H9 (cell line): ENCODE results near the gene GIPC3. TPM values are rescaled to one million over a fixed set of nuclear protein-coding genes. Genes with fewer than 3 reads are reported as not detected.
A peak's percentile ranks its signal among the peaks of the same experiment; 100 is the strongest.

Experiments
- DNase-seq: peaks from one replicate; pipeline ENCODE4 v3.0.0-alpha.2; 2017
- H2AFZ ChIP-seq: one replicate; pipeline ENCODE4 v1.6.1; 2013; ENCODE audit warnings: mild to moderate bottlenecking, low read length, control low read depth, moderate library complexity
- H2AK5ac ChIP-seq: 2 replicates; pipeline ENCODE4 v1.6.1; 2013; ENCODE audit warnings: low read length, control low read depth, mixed read lengths; ENCODE audit not compliant: insufficient read length
- H2BK120ac ChIP-seq: one replicate; pipeline ENCODE4 v1.6.1; 2013; ENCODE audit warnings: low read depth, mild to moderate bottlenecking, low read length, control low read depth, inconsistent platforms; ENCODE audit not compliant: poor library complexity, severe bottlenecking
- H2BK12ac ChIP-seq: 2 replicates; pipeline ENCODE4 v1.6.1; 2013; ENCODE audit warnings: low read length, control low read depth, mixed read lengths, low read depth; ENCODE audit not compliant: insufficient read length
- H2BK15ac ChIP-seq: 2 replicates; pipeline ENCODE4 v1.6.1; 2013; ENCODE audit warnings: low read depth, low read length, control low read depth
- H2BK20ac ChIP-seq: one replicate; pipeline ENCODE4 v1.6.1; 2013; ENCODE audit warnings: low read depth, mild to moderate bottlenecking, low read length, control low read depth, inconsistent platforms; ENCODE audit not compliant: poor library complexity, severe bottlenecking
- H2BK5ac ChIP-seq: 2 replicates; pipeline ENCODE4 v1.6.1; 2013; ENCODE audit warnings: low read length, control low read depth, mixed read lengths; ENCODE audit not compliant: insufficient read length
- H3K14ac ChIP-seq: 2 replicates; pipeline ENCODE4 v1.6.1; 2013; ENCODE audit warnings: low read length, control low read depth; ENCODE audit not compliant: insufficient read depth
- H3K18ac ChIP-seq: 2 replicates; pipeline ENCODE4 v1.6.1; 2013; ENCODE audit warnings: low read depth, mild to moderate bottlenecking, mixed read lengths, low read length, control low read depth; ENCODE audit not compliant: insufficient read length
- H3K23ac ChIP-seq: 2 replicates; pipeline ENCODE4 v1.6.1; 2013; ENCODE audit warnings: low read length, control low read depth, mixed read lengths, low read depth; ENCODE audit not compliant: insufficient read length
- H3K23me2 ChIP-seq: 2 replicates; pipeline ENCODE4 v1.6.1; 2013; ENCODE audit warnings: low read depth, mild to moderate bottlenecking, mixed read lengths, low read length, control low read depth; ENCODE audit not compliant: insufficient read length, poor library complexity, severe bottlenecking
- H3K27ac ChIP-seq: 2 replicates; pipeline ENCODE4 v1.5.1; 2013; ENCODE audit warnings: low read length, control low read depth, mixed read lengths, low read depth; ENCODE audit not compliant: insufficient read length
- H3K27me3 ChIP-seq: 2 replicates; pipeline ENCODE4 v1.6.1; 2013; ENCODE audit warnings: low read length, control low read depth, inconsistent platforms; ENCODE audit not compliant: insufficient read depth
- H3K4ac ChIP-seq: 2 replicates; pipeline ENCODE4 v1.6.1; 2013; ENCODE audit warnings: low read depth, mild to moderate bottlenecking, control low read depth, inconsistent platforms, low read length, moderate library complexity
- H3K4me1 ChIP-seq: 2 replicates; pipeline ENCODE4 v1.6.1; 2013; ENCODE audit warnings: low read length, control low read depth, inconsistent platforms; ENCODE audit not compliant: insufficient read depth
- H3K4me2 ChIP-seq: 2 replicates; pipeline ENCODE4 v1.6.1; 2013; ENCODE audit warnings: low read length, control low read depth, mixed read lengths; ENCODE audit not compliant: insufficient read length, insufficient read depth
- H3K56ac ChIP-seq: 2 replicates; pipeline ENCODE4 v1.6.1; 2013; ENCODE audit warnings: low read depth, mild to moderate bottlenecking, mixed read lengths, low read length, control low read depth; ENCODE audit not compliant: insufficient read length
- H3K79me1 ChIP-seq: 2 replicates; pipeline ENCODE4 v1.6.1; 2013; ENCODE audit warnings: low read depth, mild to moderate bottlenecking, moderate library complexity, low read length, control low read depth, inconsistent platforms; ENCODE audit not compliant: insufficient read depth, poor library complexity, severe bottlenecking
- H3K79me2 ChIP-seq: 2 replicates; pipeline ENCODE4 v1.6.1; 2013; ENCODE audit warnings: low read length, control low read depth, inconsistent platforms; ENCODE audit not compliant: insufficient read depth
- H3K9ac ChIP-seq: 2 replicates; pipeline ENCODE4 v1.6.1; 2013; ENCODE audit warnings: low read length, control low read depth, mixed read lengths; ENCODE audit not compliant: insufficient read length; ENCODE audit errors: extremely low read depth
- H3K9me3 ChIP-seq: one replicate; pipeline ENCODE4 v1.6.1; 2013; ENCODE audit warnings: low read depth, low read length, inconsistent platforms; ENCODE audit not compliant: control insufficient read depth
- H3T11ph ChIP-seq: one replicate; pipeline ENCODE4 v1.6.1; 2013; ENCODE audit warnings: mild to moderate bottlenecking, low read length, control low read depth, inconsistent platforms
- H4K20me1 ChIP-seq: one replicate; pipeline ENCODE4 v1.6.1; 2013; ENCODE audit not compliant: control insufficient read depth, insufficient read length, insufficient read depth
- H4K5ac ChIP-seq: 2 replicates; pipeline ENCODE4 v1.6.1; 2013; ENCODE audit warnings: low read depth, mild to moderate bottlenecking, mixed read lengths, low read length, control low read depth; ENCODE audit not compliant: insufficient read length
- H4K8ac ChIP-seq: replicated peaks from 2 replicates; pipeline ENCODE4 v1.6.1; 2013; ENCODE audit warnings: low read length, control low read depth, mixed read lengths, low read depth; ENCODE audit not compliant: insufficient read length
- H4K91ac ChIP-seq: 2 replicates; pipeline ENCODE4 v1.6.1; 2013; ENCODE audit warnings: low read depth, mild to moderate bottlenecking, moderate library complexity, mixed read lengths, low read length, control low read depth; ENCODE audit not compliant: insufficient read length
- H3K27ac Mint-ChIP-seq, 3 experiments: 2 replicates in 2 of 3; 3 replicates in 1 of 3; pipeline ENCODE4 v1.8.0; 2020 to 2021; ENCODE audit warnings: mixed read lengths in 3 of 3, mild to moderate bottlenecking in 1 of 3, moderate library complexity in 1 of 3
- H3K27me3 Mint-ChIP-seq: 2 replicates; pipeline ENCODE4 v1.8.0; 2021; ENCODE audit warnings: low read depth, mild to moderate bottlenecking, moderate library complexity, mixed read lengths
- H3K36me3 Mint-ChIP-seq, 3 experiments: 2 replicates in 2 of 3; 3 replicates in 1 of 3; pipeline ENCODE4 v1.8.0; 2020 to 2021; ENCODE audit warnings: low read depth in 3 of 3, mixed read lengths in 3 of 3; ENCODE audit not compliant: insufficient read depth in 1 of 3
- H3K4me1 Mint-ChIP-seq, 2 experiments: 2 replicates each; pipeline ENCODE4 v1.8.0; 2020; ENCODE audit warnings: mixed read lengths in 2 of 2
- H3K4me3 Mint-ChIP-seq, 2 experiments: 2 replicates in 1 of 2; 3 replicates in 1 of 2; pipeline ENCODE4 v1.8.0; 2020 to 2021; ENCODE audit warnings: mild to moderate bottlenecking in 2 of 2, mixed read lengths in 2 of 2, moderate library complexity in 1 of 2
- H3K9me3 Mint-ChIP-seq, 2 experiments: 2 replicates in 1 of 2; 3 replicates in 1 of 2; pipeline ENCODE4 v1.8.0; 2020; ENCODE audit warnings: mild to moderate bottlenecking in 2 of 2, mixed read lengths in 2 of 2, moderate library complexity in 1 of 2
- WGBS: extraction: QIAGEN DNeasy Blood & Tissue Kit; methylation state at CpG from one replicate; pipeline ENCODE4 v1.1.7; 2013; ENCODE audit warnings: missing lambda C conversion rate, low lambda C conversion rate, mixed read lengths; ENCODE audit not compliant: insufficient read length; ENCODE audit errors: extremely low coverage; 5-methylcytosine and 5-hydroxymethylcytosine counted together
- total RNA-seq: library from RNA; stranded (reverse); gene quantifications from 2 replicates; pipeline ENCODE4 v1.2.1, GENCODE V29; 2021
- TF ChIP-seq, protein P1 (sequence below): fragments of 200-600 bp; sonication (generic); conservative IDR thresholded peaks from 3 replicates; pipeline ENCODE4 v1.8.0; 2021; ENCODE audit warnings: antibody characterized with exemption, mild to moderate bottlenecking

The GIPC3 gene
- total RNA-seq, 1 experiment from 2014 or later: 1.6 TPM

DNA sequence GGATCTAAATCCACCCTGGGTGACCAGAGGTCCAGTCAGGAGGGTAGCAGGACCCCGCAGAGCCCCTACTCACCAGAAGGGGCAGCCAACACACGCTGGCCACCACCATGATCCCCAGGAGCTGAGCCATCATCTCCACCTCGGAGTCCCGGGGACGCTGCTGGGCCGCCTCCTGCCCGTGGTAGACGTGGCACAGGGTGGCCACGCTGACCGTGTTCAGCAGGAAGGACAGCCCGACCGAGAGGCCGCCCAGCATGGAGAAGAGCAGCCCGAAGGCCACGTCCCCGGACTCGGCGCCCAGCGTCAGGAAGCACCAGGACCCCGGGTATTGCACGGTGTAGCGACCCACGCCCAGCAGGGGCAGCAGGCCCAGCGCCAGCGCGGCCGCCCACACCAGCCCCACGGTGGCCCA lies 14.5 kb downstream of the GIPC3 start:
- H3K4ac ChIP-seq: no peak overlapping the region
- no peak overlapping the region for H2BK20ac ChIP-seq
- no CpG with 5 or more reads among the region's 28 CpGs for WGBS
- no peak overlapping the region for H4K91ac ChIP-seq
- no peak overlapping the region for H3K4me3 Mint-ChIP-seq
- H3K27ac ChIP-seq: no peak overlapping the region
- no peaks in the 10 kb centered on the region for H3K4me1 ChIP-seq
- no peaks in the 10 kb centered on the region for H3K79me1 ChIP-seq
- no peaks in the 10 kb centered on the region for H4K20me1 ChIP-seq
- H2BK5ac ChIP-seq: no peak overlapping the region
- TF ChIP-seq, protein P1, sequence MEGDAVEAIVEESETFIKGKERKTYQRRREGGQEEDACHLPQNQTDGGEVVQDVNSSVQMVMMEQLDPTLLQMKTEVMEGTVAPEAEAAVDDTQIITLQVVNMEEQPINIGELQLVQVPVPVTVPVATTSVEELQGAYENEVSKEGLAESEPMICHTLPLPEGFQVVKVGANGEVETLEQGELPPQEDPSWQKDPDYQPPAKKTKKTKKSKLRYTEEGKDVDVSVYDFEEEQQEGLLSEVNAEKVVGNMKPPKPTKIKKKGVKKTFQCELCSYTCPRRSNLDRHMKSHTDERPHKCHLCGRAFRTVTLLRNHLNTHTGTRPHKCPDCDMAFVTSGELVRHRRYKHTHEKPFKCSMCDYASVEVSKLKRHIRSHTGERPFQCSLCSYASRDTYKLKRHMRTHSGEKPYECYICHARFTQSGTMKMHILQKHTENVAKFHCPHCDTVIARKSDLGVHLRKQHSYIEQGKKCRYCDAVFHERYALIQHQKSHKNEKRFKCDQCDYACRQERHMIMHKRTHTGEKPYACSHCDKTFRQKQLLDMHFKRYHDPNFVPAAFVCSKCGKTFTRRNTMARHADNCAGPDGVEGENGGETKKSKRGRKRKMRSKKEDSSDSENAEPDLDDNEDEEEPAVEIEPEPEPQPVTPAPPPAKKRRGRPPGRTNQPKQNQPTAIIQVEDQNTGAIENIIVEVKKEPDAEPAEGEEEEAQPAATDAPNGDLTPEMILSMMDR: peak; percentile 62
- H3K23ac ChIP-seq: no peak overlapping the region
- H3T11ph ChIP-seq: no peak overlapping the region
- H3K9ac ChIP-seq: no peak overlapping the region
- H4K8ac ChIP-seq: no peak overlapping the region
- no peaks in the 10 kb centered on the region for H3K27me3 ChIP-seq
- no peak overlapping the region for H3K27ac Mint-ChIP-seq
- H3K36me3 Mint-ChIP-seq: no peaks in the 10 kb centered on the region
- no peaks in the 10 kb centered on the region for H3K4me1 Mint-ChIP-seq
- H3K14ac ChIP-seq: no peak overlapping the region
- H2BK15ac ChIP-seq: no peak overlapping the region
- H3K56ac ChIP-seq: no peak overlapping the region
- H2AK5ac ChIP-seq: no peak overlapping the region
- no peak overlapping the region for H3K18ac ChIP-seq
- no peaks in the 10 kb centered on the region for H3K9me3 ChIP-seq
- H4K5ac ChIP-seq: no peak overlapping the region
- H3K79me2 ChIP-seq: no peaks in the 10 kb centered on the region
- H3K9me3 Mint-ChIP-seq: peaks cover 0 to 4% of the 10 kb centered on the region in 2 experiments; a peak in 1 of 5 replicates
- no peak overlapping the region for H3K4me2 ChIP-seq
- no peak overlapping the region for H2BK12ac ChIP-seq
- peaks cover 10% of the 10 kb centered on the region for H3K27me3 Mint-ChIP-seq
- DNase-seq: peak; percentile 79
- no peak overlapping the region for H2AFZ ChIP-seq
- no peaks in the 10 kb centered on the region for H3K23me2 ChIP-seq
- H2BK120ac ChIP-seq: no peak overlapping the region
